T follicular helper cell (primary cell): ENCODE measurements around the gene NHEJ1.

Experiments used
- DNase-seq: peaks from one replicate; pipeline ENCODE4 v3.0.0-alpha.2; 2020; ENCODE audit warnings: low read depth

Gene NHEJ1

DNA sequence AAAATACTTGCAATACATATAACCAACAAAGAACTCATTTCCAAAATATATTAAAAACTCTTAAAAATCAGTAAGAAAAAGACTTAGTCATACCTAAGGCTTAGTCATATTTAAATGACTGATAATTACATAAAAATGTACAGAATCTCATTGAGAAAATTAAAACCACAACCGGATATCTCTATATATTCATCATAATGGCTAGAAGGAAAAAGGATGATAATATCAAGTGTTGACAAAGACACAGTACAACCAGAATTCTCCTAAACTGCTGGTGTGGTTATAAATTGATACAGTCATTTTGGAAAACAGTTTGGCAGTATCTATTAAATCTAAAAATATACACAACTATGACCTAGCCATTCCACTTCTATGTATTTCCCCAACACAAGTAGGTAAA is 72.8 kb downstream of the NHEJ1 start:
- DNase-seq = no peak

DNA sequence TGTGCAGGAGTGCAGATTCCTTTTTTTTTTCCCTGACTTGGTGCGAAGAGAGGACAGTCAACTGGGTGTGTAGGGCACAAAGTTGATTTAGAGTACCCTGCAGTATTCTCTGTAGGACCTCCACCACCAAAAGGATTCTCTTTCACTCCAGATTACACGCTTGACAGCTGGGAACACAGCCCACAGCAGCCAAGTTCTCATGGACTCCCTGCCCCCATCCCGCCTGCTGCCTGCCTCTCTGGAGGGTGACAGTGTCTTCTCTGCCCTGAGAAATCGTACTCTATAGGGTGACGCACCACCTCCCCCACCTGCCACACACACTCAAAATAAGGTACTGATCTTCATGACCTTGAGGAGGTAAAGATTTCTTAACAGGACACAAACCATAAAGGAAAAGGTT is 73.3 kb downstream of the NHEJ1 start:
- DNase-seq = no peak

DNA sequence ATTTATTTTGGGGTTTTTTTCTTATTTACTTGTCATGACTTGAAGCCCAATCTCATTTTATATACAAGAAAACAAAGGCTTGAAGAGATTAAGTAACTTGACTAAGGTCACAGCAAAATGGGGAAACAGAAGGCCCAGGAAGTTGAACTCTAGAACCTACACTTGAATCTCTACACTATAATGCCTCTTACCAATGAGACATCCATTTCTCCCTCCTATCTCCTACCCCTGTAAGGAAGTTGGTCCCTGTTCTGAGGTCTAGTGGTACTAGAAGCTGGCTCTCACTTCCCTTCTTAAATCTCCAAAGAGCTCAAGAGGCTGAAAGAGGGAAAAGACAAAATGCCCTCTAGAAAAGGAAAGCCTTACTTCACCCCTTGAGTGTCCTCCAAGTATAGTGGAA is 74.4 kb downstream of the NHEJ1 start:
- DNase-seq = no peak

DNA sequence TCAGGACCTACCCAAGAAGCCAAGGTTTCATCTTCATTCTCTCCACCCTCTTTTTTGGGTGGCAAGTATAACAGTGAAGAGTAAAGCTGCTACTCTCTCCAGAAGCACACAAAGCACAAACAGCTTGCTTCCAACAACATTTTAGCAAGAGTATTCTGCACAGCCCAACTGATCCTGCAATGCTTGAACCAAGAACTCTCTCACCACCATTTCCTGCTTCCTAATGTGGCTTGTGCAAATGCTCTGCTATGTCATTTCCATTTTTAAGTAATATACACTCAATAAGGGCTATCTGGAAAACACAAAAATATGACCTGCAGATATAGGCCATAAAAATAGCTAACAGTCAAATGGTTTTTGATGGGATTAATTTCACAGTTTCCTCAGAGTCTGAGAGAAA is 75.8 kb downstream of the NHEJ1 start:
- no peak for DNase-seq

DNA sequence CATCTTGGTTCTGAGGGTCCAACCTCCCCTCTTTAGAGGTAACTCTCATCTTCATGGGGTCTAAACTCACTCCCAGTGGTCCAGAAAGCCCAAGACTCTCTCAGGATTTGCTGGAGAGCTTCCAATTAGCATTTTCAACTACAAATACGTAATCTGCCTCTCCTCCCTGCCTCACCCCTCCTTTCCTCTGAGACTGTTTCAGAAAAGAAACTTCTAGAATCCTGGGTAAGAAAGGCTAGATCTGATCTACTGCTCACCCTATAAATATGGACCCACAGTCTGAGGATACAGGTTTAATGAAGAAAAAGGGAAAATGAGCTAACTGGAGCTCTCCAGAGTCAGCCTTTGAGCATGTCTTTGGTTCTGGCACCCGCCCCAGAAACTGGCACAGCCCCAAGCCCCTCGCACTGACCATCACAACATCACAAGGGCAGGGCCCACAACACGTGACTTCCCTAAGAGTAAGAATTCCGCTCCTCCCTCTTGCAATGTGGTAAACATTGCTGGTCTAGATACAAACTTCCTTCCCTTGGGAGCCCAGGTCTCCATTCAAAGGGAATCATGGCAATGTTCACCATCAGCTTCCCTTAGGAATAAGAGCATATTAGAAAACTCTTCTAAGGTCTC is 78.2 kb downstream of the NHEJ1 start:
- DNase-seq = no peak

DNA sequence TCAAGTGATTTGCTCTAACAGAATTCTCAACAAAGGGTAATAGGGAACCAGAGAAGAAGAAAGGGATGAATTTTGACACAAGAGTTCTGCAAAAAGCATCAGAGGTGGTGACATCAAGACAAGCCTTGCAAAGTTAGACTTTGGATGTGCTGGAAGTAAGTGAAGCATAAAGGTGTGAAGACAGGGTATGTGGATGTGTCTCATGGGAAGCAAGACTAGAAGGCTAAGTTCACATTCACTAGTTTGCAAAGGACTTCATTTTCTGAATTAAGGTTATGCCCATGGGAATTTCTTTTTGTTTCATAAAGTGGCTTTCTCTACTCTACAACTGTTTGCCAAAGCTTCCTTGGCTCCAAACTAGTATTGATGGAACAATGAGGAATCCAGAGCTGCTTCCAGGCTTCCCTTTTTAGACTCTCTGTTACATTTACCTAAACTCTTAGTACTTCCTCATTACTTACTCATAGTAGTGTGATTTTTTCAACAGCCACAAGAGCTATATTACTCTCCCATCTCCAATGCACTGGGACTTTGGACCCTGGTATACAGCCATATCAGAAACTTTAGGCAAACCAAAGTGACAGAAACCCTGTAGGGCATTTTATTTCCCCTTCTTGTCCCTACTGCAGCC is 78.8 kb downstream of the NHEJ1 start:
- DNase-seq = no peak

DNA sequence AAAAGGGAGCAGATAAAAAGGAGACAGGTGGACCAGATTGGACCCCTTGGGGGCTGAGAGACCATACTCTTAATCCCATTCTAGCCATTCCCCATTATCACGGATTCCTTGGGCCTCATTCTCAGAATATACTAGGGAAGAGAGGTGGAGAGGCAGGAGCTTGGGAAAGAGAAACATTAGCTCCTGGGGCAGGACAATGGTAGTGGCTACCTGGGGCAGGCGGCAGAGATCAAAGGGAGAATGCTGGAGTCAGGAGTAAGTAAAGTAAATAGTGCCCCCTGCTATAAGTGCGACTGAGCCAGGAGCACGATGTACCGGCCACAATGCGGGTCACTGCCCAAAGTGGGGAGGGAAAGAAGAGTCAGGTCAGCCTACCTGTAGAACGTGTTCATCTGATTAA is 79.5 kb downstream of the NHEJ1 start:
- no peak for DNase-seq

DNA sequence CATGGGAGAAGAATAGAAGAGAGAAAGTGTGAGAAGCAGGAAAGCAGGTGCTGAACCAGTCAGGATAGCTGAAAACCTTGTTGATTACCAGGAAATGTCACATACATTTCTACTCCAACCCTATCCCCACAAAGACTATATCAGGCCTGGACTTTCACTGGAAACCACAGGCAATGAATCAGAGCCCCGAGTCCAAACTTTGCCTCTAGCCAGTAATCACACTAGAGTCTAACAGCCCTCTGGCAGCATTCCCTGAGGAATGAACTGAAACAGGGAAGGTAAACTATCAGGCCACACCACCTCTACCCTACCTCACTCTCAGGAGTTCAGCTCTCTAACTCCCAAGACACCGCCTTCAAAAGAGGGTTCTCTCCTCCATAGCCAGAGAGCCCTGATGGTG is 81.2 kb downstream of the NHEJ1 start:
- no peak for DNase-seq

DNA sequence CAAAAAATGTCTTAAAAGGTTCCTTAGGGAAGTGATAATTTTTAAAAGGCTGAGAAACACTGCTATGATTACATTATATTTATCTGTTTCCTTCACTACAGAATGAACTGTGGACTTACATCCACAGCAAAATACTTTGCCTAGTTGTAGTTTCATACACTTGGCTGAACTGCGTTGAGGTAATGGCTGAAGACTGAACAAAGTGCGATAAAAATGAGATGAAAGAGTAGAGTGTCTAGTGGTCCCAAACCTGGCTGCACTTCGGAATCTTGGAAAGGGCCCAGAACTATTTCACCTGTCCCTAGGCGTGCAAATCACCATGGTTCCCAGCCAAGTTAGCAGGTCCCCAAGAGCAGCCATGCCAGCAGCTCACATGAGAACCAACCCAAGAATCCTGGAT is 81.7 kb downstream of the NHEJ1 start:
- no peak for DNase-seq

DNA sequence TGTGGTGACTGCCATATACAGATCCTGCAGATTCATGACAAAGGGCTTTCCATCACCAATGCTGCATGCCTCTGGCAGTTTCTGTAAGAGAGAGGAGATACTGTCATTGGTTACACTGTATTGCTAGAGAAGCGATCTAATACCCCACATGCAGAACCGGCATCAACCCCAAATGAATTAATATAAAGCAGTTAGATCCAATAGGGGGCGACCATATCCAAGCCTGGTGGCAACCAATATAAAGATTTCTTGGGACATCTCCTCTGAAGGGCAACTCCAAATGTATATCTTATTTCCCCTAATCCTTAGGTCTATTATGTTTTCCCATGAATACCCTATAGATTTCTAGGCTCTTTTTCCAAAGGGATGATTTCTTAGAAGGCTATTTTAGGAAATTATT is 82.5 kb downstream of the NHEJ1 start:
- DNase-seq = no peak

DNA sequence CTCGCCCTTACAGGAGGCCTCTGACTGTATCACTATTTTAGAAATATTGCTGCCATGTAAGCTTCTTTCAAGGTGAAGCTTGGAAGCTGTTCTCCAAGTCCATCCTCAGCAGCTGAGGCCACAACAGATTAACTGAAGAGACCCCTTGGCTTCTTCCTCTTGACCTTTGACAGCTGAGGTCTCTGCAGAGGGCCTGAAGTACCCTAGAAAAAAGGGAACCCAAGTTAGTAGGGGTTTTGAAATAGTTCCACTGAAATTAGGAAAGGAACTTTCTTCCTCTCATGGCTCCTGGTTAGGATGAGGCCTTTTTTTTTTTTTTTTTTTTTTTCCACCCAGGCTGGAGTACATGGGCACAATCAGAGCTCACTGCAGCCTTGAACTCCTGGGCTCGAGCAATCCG is 84.4 kb downstream of the NHEJ1 start:
- no peak for DNase-seq

DNA sequence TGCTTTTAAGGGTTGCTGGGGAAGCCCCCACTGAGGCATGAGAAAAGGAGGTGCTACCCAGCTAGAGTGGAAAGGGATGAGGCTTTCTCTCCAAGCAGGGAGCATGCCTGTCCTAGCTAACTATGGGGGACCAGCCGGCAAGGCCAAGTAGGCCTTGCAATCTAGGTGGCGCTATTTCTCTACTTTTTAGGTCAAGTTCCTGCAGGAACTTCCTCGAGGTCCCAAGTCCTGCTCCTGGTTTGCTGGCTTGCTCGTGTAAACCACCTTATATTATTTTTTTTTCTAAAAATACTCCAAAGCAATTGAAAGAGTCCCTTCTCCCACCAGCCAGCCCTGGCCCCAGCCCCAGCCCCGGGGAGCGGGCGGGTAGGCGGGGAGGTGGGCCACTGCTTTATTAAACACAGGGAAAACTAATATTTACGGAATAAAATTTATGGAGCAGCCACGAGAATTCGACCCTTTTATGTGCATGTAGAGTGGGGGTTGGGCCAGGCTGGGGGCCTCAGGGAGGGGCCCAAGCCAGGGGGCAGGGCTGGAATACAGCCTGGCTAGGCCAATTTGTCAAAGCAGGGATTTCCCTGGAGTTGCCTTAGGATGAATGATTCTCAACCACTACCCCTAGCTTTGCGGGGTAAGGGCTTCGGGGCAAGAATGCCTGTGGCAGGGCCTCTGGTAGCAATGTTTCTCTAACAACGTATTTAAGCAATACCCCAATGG is 87.0 kb downstream of the NHEJ1 start:
- DNase-seq = no peak

DNA sequence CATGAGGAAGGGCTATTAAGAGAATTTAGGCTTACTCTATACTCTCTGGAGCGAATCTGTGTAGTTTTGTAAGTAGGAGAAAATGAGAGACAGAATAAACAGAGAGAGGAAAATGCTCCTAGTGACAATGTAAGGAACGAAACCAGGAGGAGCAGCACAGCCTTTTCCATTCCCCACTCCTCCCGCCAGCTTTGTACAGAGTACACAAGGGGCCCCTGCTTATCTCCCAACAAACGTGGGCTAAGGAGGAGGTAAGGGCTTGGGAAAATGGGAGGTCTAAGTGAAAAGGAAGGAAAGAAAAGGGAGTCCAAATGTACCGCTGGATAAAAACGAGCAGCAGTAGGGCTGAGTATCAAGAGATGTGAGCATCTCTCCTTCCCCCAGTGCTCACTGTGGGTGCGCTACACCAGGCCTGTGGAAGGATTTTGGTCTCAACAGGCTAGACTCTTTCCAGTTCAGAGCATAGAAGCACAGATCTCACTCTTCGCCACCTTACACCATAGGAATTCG is 87.8 kb downstream of the NHEJ1 start:
- DNase-seq = no peak

DNA sequence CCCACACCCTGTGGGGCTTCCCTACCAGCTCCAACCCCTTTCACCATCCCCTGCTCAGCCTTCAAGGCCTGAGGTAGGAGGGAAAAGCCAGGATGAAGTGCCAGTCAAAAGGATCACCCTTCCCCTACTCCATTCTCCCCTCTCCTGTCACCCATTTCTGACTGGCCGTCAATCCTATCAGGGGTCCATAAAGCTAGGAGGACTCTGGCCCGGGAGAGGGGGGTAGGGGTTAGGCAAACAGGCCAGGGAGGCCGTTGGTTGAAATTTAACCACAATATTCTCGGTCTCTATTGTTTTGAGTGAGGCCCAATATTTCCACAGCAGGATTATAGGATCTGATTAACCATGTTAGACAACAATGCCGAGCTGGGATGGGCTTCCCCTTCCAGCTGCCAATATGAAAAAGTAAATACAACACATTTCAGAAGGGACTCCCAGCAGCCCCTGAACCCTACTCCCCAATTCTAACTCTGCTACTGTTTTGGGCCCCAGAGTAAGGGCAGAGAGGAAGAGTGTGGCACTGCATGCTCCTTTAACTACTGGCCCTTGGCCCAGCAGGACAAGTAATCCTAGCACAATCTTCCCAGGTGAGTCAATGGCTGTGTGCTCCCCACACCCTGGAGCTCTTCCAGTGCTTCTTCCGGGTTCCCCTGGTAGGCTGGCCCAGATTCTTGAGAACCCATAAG is 89.3 kb downstream of the NHEJ1 start:
- DNase-seq = no peak

DNA sequence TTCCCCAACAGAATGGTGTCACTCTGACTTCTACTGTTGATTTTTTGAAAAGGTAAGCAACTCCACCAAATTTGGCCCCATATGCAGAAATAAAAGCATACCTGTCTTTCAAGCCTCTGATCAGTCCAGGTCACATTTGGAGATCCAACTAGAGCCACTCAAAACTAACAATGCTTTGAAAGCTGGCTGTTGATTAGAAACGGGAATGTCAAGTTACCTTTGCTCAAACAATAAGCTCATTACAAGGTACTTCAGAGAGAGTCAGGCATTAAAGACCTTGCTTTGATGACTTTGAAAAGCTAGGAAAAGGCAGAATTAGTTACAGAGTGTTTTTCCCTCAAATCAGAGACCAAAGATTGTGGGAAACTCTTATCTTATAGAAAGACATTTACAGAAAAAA is 95.1 kb downstream of the NHEJ1 start:
- DNase-seq = no peak

DNA sequence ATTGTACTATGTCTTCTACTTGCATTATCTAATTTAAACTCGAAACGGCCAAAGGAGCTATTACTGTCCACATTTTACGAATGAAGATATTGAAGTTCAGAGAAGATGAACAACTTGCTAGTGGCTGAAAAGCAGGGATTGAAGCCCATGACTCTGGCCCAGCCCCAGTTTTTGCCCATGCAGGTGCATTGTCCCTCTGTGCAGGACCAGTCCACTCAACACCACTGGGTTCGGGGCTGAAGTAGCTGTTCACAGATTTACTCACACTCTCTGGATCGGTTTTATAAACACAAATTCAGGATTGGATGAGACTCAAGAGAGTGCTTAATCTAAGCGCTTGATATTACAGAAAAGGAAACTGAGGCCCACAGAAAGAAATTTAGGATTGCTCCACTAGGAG is 98.5 kb downstream of the NHEJ1 start:
- no peak for DNase-seq

DNA sequence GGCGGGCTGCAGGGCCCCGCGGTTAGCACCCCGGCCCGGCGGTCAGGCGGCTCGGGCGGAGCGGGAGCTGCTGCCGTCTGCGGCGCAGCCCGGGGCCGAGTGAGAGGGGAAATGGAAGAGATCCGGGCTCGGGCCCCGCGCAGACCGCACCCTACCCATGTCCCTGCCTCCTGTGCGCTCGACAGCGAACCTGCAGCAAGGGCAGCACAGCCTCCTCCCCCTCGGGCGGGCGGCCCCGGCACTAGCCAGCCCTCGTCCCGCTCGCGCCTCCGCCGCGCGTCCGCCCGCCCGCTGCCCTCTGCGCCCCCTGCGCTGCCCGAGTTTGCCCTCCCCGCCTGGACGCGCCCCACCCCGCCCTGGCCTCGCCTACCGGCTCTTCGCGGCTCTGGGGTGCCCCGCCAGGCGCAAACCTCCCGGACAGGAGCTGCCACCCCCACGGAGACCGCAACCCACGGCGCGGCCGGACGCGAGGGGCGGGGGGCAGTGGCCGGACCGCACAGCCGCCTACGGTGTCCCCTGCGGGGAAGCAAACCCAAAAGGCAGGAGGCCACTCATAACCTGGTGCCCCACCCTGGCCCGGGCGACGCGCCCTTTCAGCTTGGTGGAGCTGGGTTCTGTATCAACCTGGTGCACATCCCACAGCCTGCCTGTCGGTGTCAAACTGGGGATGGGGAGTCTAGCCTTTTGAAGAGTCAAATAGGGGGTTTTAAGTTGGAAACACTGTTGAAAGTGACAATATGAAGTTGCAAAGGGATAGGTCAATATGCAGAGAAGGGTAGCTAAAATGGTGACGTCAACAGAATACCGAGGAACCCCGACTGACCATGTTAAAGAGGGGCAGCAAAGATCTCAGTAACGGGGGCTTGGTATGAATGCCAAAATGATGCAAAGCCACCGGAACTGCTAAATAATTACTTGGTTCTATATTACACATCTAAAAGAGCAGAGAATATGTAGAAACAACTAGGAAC is 99.5 kb downstream of the NHEJ1 start, which contains the start of gene IHH:
Gene IHH (minus strand): TSS at position 101 of the 971 bp plus-strand sequence. CDS start 454 bp downstream, outside the sequence.
- no peak for DNase-seq

DNA sequence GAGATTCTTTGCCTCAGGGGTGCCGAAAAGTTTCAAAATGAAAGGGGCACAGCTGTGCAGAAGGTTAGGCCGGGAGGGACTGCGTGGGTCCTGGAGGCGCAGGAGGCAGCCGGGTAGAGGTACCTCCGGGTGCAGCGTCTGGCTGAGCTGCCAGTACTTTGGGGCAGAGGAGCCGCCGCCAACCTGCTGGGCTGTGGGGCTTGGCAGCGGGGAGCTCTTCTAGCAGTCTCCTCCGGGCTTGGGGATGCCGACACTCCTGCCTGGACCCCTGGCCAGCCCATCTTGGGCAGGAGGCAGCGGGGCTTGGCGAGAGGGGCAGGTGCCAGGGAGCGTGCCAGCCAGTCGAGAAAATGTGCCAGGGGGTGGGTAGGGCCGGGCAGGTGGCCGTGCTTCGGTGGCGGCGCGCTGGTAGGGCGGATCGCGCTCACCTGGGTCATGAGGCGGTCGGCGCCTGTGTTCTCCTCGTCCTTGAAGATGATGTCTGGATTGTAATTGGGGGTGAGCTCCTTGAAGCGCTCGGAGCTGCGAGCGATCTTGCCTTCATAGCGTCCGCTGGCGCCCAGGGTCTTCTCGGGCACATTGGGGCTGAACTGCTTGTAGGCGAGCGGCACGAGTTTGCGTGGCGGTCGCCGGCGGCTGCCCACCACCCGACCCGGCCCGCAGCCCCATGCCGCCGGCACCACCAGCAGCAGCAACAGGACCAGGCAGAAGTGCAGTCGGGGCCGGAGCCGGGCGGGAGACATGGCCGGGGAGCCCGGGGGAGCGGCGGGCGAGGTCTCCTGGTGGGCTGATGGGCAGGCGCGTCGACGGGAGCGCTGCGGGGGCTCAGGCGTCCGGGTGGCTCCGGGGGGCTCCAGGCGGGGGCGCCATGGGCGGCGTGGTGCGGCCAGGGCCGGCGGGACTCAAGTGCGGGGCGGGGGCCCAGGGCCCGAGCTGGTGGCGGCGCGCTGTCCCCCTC is 100.6 kb downstream of the NHEJ1 start:
- peak; percentile 8 for DNase-seq

DNA sequence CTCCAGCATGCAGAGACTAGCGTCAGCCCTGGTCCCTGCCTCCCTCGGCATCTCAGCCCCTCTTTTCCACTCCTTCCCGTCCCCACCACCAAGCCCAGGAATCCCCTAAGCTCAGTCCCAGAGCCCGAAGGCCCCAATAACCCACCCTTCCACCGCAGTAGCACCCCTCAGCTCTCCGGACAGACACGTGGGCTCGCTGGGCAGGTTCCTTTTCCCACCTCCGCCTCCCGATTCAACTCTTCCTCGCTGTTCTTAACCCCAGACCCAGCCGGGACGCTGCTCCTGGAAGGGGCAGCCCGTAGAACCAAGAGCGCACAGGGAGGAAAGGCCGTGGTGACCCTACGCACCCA is 101.3 kb downstream of the NHEJ1 start:
- no peak for DNase-seq
